NCI-H82 (cell line): ENCODE measurements around the gene GCHFR.

Experiments
- DNase-seq: peaks from one replicate; lab custom pipeline; 2025; lab: John Stamatoyannopoulos, UW

The GCHFR gene

GRCh38 chr15:40763801-40764628 is at the start of gene GCHFR:
Gene GCHFR, plus strand, starts transcription at chr15:40764068. Its CDS starts 113 bp downstream, at chr15:40764181.
- DNase-seq, result peak; percentile 70

- DNase-seq, result no peak
Measured at GRCh38 chr15:40714144-40714543, 49.7 kb upstream of the GCHFR start.

GRCh38 chr15:40716165-40716564 is 47.7 kb upstream of the GCHFR start:
- no peak for DNase-seq

GRCh38 chr15:40721701-40722100 is 42.2 kb upstream of the GCHFR start:
- no peak for DNase-seq

GRCh38 chr15:40722354-40722753 is 41.5 kb upstream of the GCHFR start:
- no peak for DNase-seq

GRCh38 chr15:40722934-40723333 is 40.9 kb upstream of the GCHFR start:
- no peak for DNase-seq

GRCh38 chr15:40723919-40724318 is 39.9 kb upstream of the GCHFR start:
- no peak for DNase-seq

- no peak for DNase-seq
Measured at GRCh38 chr15:40731034-40731433, 32.8 kb upstream of the GCHFR start.

GRCh38 chr15:40736575-40736974 is 27.3 kb upstream of the GCHFR start:
- no peak for DNase-seq

- no peak for DNase-seq
Measured at GRCh38 chr15:40737048-40737447, 26.8 kb upstream of the GCHFR start.

GRCh38 chr15:40739047-40739446 is 24.8 kb upstream of the GCHFR start:
- no peak for DNase-seq

- no peak for DNase-seq
Measured at GRCh38 chr15:40739854-40740253, 24.0 kb upstream of the GCHFR start.

- DNase-seq, result no peak
Measured at GRCh38 chr15:40743485-40743901, 20.4 kb upstream of the GCHFR start.

GRCh38 chr15:40743921-40744814 is 19.7 kb upstream of the GCHFR start:
- no peak for DNase-seq

GRCh38 chr15:40744815-40745152 is 19.1 kb upstream of the GCHFR start:
- DNase-seq, result no peak

GRCh38 chr15:40746916-40747418 is 16.9 kb upstream of the GCHFR start:
- peak; percentile 20 for DNase-seq

GRCh38 chr15:40747685-40748631 is 15.9 kb upstream of the GCHFR start:
- DNase-seq, result no peak

- no peak for DNase-seq
Measured at GRCh38 chr15:40749151-40749630, 14.7 kb upstream of the GCHFR start.

- DNase-seq, result no peak
Measured at GRCh38 chr15:40750885-40751284, 13.0 kb upstream of the GCHFR start.

GRCh38 chr15:40751745-40752144 is 12.1 kb upstream of the GCHFR start:
- DNase-seq, result no peak

- DNase-seq, result peak; percentile 32
Measured at GRCh38 chr15:40754574-40754882, 9.3 kb upstream of the GCHFR start.
